ENCODE results near the gene TM7SF3. TPM values are rescaled to one million over a fixed set of nuclear protein-coding genes. Genes with fewer than 3 reads are reported as not detected.

Gene TM7SF3
- total RNA-seq, 4 donors from 2014 or later = 31.8 to 50.7 (median 40.5) TPM

GRCh38 chr12:27057543-27057942, 43.4 kb upstream of the TM7SF3 start:
- no peak for DNase-seq (ENCODE audit: extremely low spot score)
- Histone ChIP-seq H3K4me3 (no peak overlapping the region), H3K4me1 (no peaks in the 10 kb centered on the region), H3K27me3 (no peaks in the 10 kb centered on the region), H3K36me3 (no peaks in the 10 kb centered on the region), H3K27ac (replicated peaks in 1 of 4) (no peak overlapping the region), H3K9me3 (no peaks in the 10 kb centered on the region)
- TF ChIP-seq CTCF (IDR thresholded peaks at IDR 0.05) (no peak), POLR2A (IDR thresholded peaks at IDR 0.05; ENCODE audit: low read depth) (no peak), EP300 (IDR thresholded peaks at IDR 0.05) (no peak), POLR2AphosphoS5 (IDR thresholded peaks at IDR 0.05) (no peak)
- intact Hi-C loops (cut with DNase I) = no loop called here
- WGBS = 76% methylated on average over 3 of the region's 3 CpGs

GRCh38 chr12:27055966-27056365, 41.8 kb upstream of the TM7SF3 start:
- H3K4me1 ChIP-seq = no peaks in the 10 kb centered on the region
- TF ChIP-seq POLR2A (IDR thresholded peaks at IDR 0.05; ENCODE audit: low read depth) (no peak), POLR2AphosphoS5 (IDR thresholded peaks at IDR 0.05) (no peak), EP300 (IDR thresholded peaks at IDR 0.05) (no peak), CTCF (IDR thresholded peaks at IDR 0.05) (no peak)
- H3K36me3 ChIP-seq = no peaks in the 10 kb centered on the region
- 92% methylated on average over 7 of the region's 7 CpGs for WGBS
- H3K9me3 ChIP-seq = no peaks in the 10 kb centered on the region
- H3K27ac ChIP-seq (replicated peaks in 1 of 4) = no peak overlapping the region
- DNase-seq (ENCODE audit: extremely low spot score) = no peak
- H3K4me3 ChIP-seq = no peak overlapping the region
- no peaks in the 10 kb centered on the region for H3K27me3 ChIP-seq
- intact Hi-C loops (cut with DNase I) = no loop called here

- TF ChIP-seq POLR2A (IDR thresholded peaks at IDR 0.05; ENCODE audit: low read depth) (no peak), POLR2AphosphoS5 (IDR thresholded peaks at IDR 0.05) (no peak), CTCF (IDR thresholded peaks at IDR 0.05) (no peak), EP300 (IDR thresholded peaks at IDR 0.05) (no peak)
- intact Hi-C loops (cut with DNase I) = no loop called here
- Histone ChIP-seq H3K27me3 (no peaks in the 10 kb centered on the region), H3K4me3 (no peak overlapping the region), H3K4me1 (no peaks in the 10 kb centered on the region), H3K27ac (replicated peaks in 1 of 4) (no peak overlapping the region), H3K36me3 (no peaks in the 10 kb centered on the region), H3K9me3 (no peaks in the 10 kb centered on the region)
- no peak for DNase-seq (ENCODE audit: extremely low spot score)
- WGBS = 93% methylated on average over 3 of the region's 3 CpGs
These were observed 38.6 kb upstream of the TM7SF3 start for GRCh38 chr12:27052742-27053141.

DNA sequence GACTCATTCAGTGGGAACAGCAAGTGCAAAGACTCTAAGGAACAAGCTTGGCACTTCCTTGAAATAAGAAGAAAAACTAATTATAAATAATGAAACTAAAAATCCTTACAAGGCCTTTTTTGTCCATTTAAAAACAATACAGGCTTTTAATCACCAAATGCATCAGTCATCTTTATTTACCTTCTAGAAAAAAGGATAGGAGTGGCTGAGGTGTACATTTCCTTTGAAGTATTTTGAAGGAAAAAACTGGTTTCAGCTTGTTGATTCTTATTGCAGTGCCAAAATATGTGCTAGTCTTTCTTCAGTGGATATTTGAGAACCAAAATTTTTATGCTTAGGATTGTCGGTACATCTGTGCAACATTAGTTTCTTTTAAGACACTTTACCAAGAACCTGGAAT, 38.0 kb upstream of the TM7SF3 start:
- Histone ChIP-seq H3K4me1 (no peaks in the 10 kb centered on the region), H3K27me3 (no peaks in the 10 kb centered on the region), H3K36me3 (no peaks in the 10 kb centered on the region), H3K27ac (replicated peaks in 1 of 4) (no peak overlapping the region), H3K9me3 (no peaks in the 10 kb centered on the region), H3K4me3 (no peak overlapping the region)
- TF ChIP-seq CTCF (IDR thresholded peaks at IDR 0.05) = no peak
- TF ChIP-seq POLR2AphosphoS5 (IDR thresholded peaks at IDR 0.05) = no peak
- no peak for DNase-seq (ENCODE audit: extremely low spot score)
- intact Hi-C loops (cut with DNase I) = no loop called here
- WGBS = 96% methylated on average over 1 of the region's 1 CpG
